HepG2 (cell line): ENCODE data around the gene LINGO1. TPM values are rescaled to one million over a fixed set of nuclear protein-coding genes. Genes with fewer than 3 reads are reported as not detected.

Experiments
- ATAC-seq: fragments of 200-7000 bp; cut with Tn5 transposase; 3 replicates; pipeline ENCODE4 v1.9.1; 2020; ENCODE audit warnings: mild to moderate bottlenecking, moderate library complexity
- BruUV-seq: library from RNA; stranded (reverse); fragments of 400-500 nt; replicated peaks from 2 replicates; lab custom pipeline; 2021; lab: Mats Ljungman, UMichigan
- CTCF ChIA-PET: fragments of 300-600 bp; formaldehyde crosslinking; extraction: SDS; loops from one replicate; lab custom pipeline; 2021; ENCODE audit warnings: low total read pairs, inconsistent platforms, low intra/inter-chr PET ratio; lab: Yijun Ruan, JAX
- POLR2A ChIA-PET: fragments of 350-600 bp; sonication (Branson Sonifier 250); formaldehyde crosslinking; loops from one replicate; lab custom pipeline; 2020; ENCODE audit warnings: antibody characterized with exemption, inconsistent platforms; lab: Yijun Ruan, JAX
- DNase-seq: peaks from one replicate; pipeline ENCODE4 v3.0.0-alpha.2; 2015; ENCODE audit warnings: low spot score
- FAIRE-seq: peaks from 3 replicates; lab custom pipeline; 2011; peaks lifted over from hg19 to GRCh38; lab: Jason Lieb, UNC
- H2AFZ ChIP-seq: one replicate; pipeline ENCODE4 v1.6.1; 2011; ENCODE audit warnings: low read length, inconsistent platforms
- H3K27ac ChIP-seq: fragments of 300-600 bp; 3 replicates; pipeline ENCODE4 v1.8.0; 2011; ENCODE audit warnings: mixed run types, mild to moderate bottlenecking, mixed read lengths, low read length, inconsistent platforms; ENCODE audit not compliant: insufficient read depth; ENCODE audit errors: extremely low read length
- H3K27me3 ChIP-seq, 2 experiments: fragments of 200-600 bp in 1 of 2; 2 replicates in 1 of 2; 3 replicates in 1 of 2; pipeline versions ENCODE4 v1.6.0 to v1.8.0; 2011; ENCODE audit warnings: low read length in 2 of 2, mild to moderate bottlenecking in 2 of 2, moderate library complexity in 2 of 2, inconsistent platforms in 1 of 2; ENCODE audit not compliant: insufficient read depth in 2 of 2, control insufficient read depth in 1 of 2
- H3K36me3 ChIP-seq, 2 experiments: fragments of 200-600 bp in 1 of 2; replicated peaks in 1 of 2; 2 replicates in 1 of 2; 3 replicates in 1 of 2; pipeline versions ENCODE4 v1.5.1 to v1.8.0; 2011; ENCODE audit warnings: low read length in 2 of 2, inconsistent platforms in 1 of 2; ENCODE audit not compliant: insufficient read depth in 2 of 2, control insufficient read depth in 1 of 2
- H3K4me1 ChIP-seq: 2 replicates; pipeline ENCODE4 v1.5.1; 2012; ENCODE audit warnings: low read length, inconsistent platforms; ENCODE audit not compliant: insufficient read depth
- H3K4me2 ChIP-seq: 2 replicates; pipeline ENCODE4 v1.6.0; 2011; ENCODE audit warnings: low read depth, low read length, inconsistent platforms
- H3K4me3 ChIP-seq, 3 experiments: fragments of 200-600 bp in 1 of 3; sonication (generic), shearing (Covaris generic) in 1 of 3; replicated peaks in 1 of 3; 2 replicates each; pipeline ENCODE4 v1.5.1; 2011 to 2016; ENCODE audit warnings: low read length in 3 of 3, inconsistent platforms in 2 of 3, low read depth in 2 of 3, mild to moderate bottlenecking in 2 of 3, control low read depth in 1 of 3, mixed read lengths in 1 of 3; ENCODE audit not compliant: insufficient read depth in 1 of 3
- H3K79me2 ChIP-seq: one replicate; pipeline ENCODE4 v1.6.1; 2011; ENCODE audit warnings: low read length, inconsistent platforms; ENCODE audit not compliant: insufficient read depth
- H3K9ac ChIP-seq: 2 replicates; pipeline ENCODE4 v1.6.0; 2011; ENCODE audit warnings: mild to moderate bottlenecking, low read depth, low read length, inconsistent platforms; ENCODE audit not compliant: insufficient read depth
- H3K9me3 ChIP-seq: 2 replicates; pipeline ENCODE4 v1.5.1; 2012; ENCODE audit warnings: mild to moderate bottlenecking, low read length
- H4K20me1 ChIP-seq: 2 replicates; pipeline ENCODE4 v1.6.0; 2011; ENCODE audit warnings: inconsistent platforms, mild to moderate bottlenecking, low read length, moderate library complexity; ENCODE audit not compliant: insufficient read depth
- BRD4 ChIP-seq: sonication (generic); formaldehyde crosslinking; IDR thresholded peaks from 2 replicates; pipeline ENCODE4 v1.4.0; 2020; ENCODE audit warnings: missing genetic modification reagents
- DDIT3 ChIP-seq: sonication (generic); formaldehyde crosslinking; IDR thresholded peaks from 2 replicates; pipeline ENCODE4 v1.4.0; 2020; ENCODE audit warnings: mild to moderate bottlenecking, missing genetic modification reagents
- EZH2 ChIP-seq: conservative IDR thresholded peaks from 2 replicates; pipeline ENCODE4 v1.6.1; 2012; ENCODE audit warnings: mild to moderate bottlenecking, low read depth, low read length, moderate library complexity
- POLR2AphosphoS5 ChIP-seq: IDR thresholded peaks from 2 replicates; pipeline ENCODE4 v1.6.1; 2012; ENCODE audit warnings: low read depth, low read length
- TFDP1 ChIP-seq: IDR thresholded peaks from 2 replicates; pipeline ENCODE4 v1.6.1; 2016; ENCODE audit warnings: missing compliant biosample characterization, missing genetic modification reagents, borderline replicate concordance
- ZBTB4 ChIP-seq: sonication (generic); formaldehyde crosslinking; IDR thresholded peaks from 2 replicates; pipeline ENCODE4 v1.4.0; 2020; ENCODE audit warnings: missing genetic modification reagents, mild to moderate bottlenecking, borderline replicate concordance
- ZIK1 ChIP-seq: sonication (generic); formaldehyde crosslinking; IDR thresholded peaks from 2 replicates; pipeline ENCODE4 v1.5.0; 2020; ENCODE audit warnings: mild to moderate bottlenecking, low read depth, missing genetic modification reagents, borderline replicate concordance
- ZNF563 ChIP-seq: sonication (generic); formaldehyde crosslinking; IDR thresholded peaks from 2 replicates; pipeline ENCODE4 v1.8.0; 2022; ENCODE audit warnings: mild to moderate bottlenecking, moderate library complexity, missing genetic modification reagents
- ZNF629 ChIP-seq: sonication (generic); formaldehyde crosslinking; conservative IDR thresholded peaks from 2 replicates; pipeline ENCODE4 v1.5.0; 2020; ENCODE audit warnings: missing genetic modification reagents
- ZNF777 ChIP-seq: sonication (generic); formaldehyde crosslinking; IDR thresholded peaks from 2 replicates; pipeline ENCODE4 v1.4.0; 2020; ENCODE audit warnings: missing genetic modification reagents
- ZSCAN5A ChIP-seq: sonication (generic); formaldehyde crosslinking; IDR thresholded peaks from 2 replicates; pipeline ENCODE4 v1.8.0; 2022; ENCODE audit warnings: mild to moderate bottlenecking, missing genetic modification reagents, borderline replicate concordance
- WGBS: methylation state at CpG from one replicate; pipeline ENCODE4 v1.1.6; 2017; ENCODE audit warnings: low lambda C conversion rate; 5-methylcytosine and 5-hydroxymethylcytosine counted together
- in situ Hi-C: cut with HindIII; loops from 2 replicates; pipeline ENCODE4 v1.10.0; 2017; ENCODE audit warnings: low pct_unique_long_range_greater_than_20kb; ENCODE audit not compliant: extremely low pct_ligation_motif_present
- intact Hi-C: fragments of 100-400 bp; cut with micrococcal nuclease; formaldehyde crosslinking; loops from one replicate; pipeline ENCODE4 v1.10.0; 2022; ENCODE audit not compliant: unreplicated experiment
- polyA plus RNA-seq, 8 experiments: library from polyadenylated mRNA; depleted of rRNA in 3 of 8; stranded (reverse) in 7 of 8; unstranded in 1 of 8; fragments of >200 nt; fragmentation: Illumina TruSeq in 4 of 8; extraction: Trizol in 4 of 8; gene quantifications; 2 replicates each; pipeline versions ENCODE4 v1.2.1 to v1.2.3, GENCODE V29; 2011 to 2016; ENCODE audit warnings: low read depth in 4 of 8, missing spikeins in 1 of 8, mixed read lengths in 1 of 8; ENCODE audit not compliant: insufficient read depth in 1 of 8
- total RNA-seq, 5 experiments: library from RNA; depleted of rRNA; stranded (reverse); fragments of >200 nt; fragmentation: Illumina TruSeq; extraction: Trizol; gene quantifications; 2 replicates each; pipeline ENCODE4 v1.2.3, GENCODE V29; 2016; ENCODE audit warnings: low read depth in 1 of 5

Gene LINGO1
- total and polyA plus RNA-seq, 2 of the 13 experiments (the other 11 are each of a cell fraction or from before 2014, with no cell fraction given), result 0.07 TPM; not detected in 1

- no peak for TF ChIP-seq ZIK1
Measured at GRCh38 chr15:77633134-77633912, 611 bp upstream of the LINGO1 start (continued).

GRCh38 chr15:77631745-77632533 is 773 bp downstream of the LINGO1 start:
- TF ChIP-seq ZSCAN5A (CRISPR knock-in tag) (no peak), ZNF629 (CRISPR knock-in tag) (no peak), ZBTB4 (no peak), BRD4 (CRISPR knock-in tag) (no peak), ZNF777 (CRISPR knock-in tag) (peak; percentile 42; the same call in 1 of the 2 replicates), DDIT3 (no peak), ZNF563 (CRISPR knock-in tag) (no peak), EZH2 (peak; percentile 79), TFDP1 (CRISPR knock-in tag) (no peak), POLR2AphosphoS5 (no peak)
- intact Hi-C loops (loop anchor here (5.0 kb wide), 1 partner anchor 90 kb away; no protein-coding TSS in a partner anchor), in situ Hi-C loops (loop anchor here (25.0 kb wide), 1 partner anchor 180 kb away; no protein-coding TSS in a partner anchor)
- no TSS peak for BruUV-seq
- DNase-seq, result no peak
- 20% methylated on average over 8 of the region's 47 CpGs for WGBS
- H3K9me3 ChIP-seq, result no peaks in the 10 kb centered on the region
- ChIA-PET POLR2A (no interaction called here), CTCF (interaction anchor here (2.4 to 2.9 kb wide), 2 partner anchors 22 to 243 kb away, joined by 8 to 17 read pairs; no protein-coding TSS in a partner anchor)
- peaks cover 5% of the 10 kb centered on the region; the same call in 1 of the 2 replicates for H3K4me1 ChIP-seq
- no peak for FAIRE-seq
- no peaks in the 10 kb centered on the region for H3K36me3 ChIP-seq
- no peak overlapping the region for H3K9ac ChIP-seq
- H3K4me3 ChIP-seq, result peak overlapping the region in 2 of 3 experiments; percentile 16 to 35; a peak in 2 of 6 replicates
- ATAC-seq, result no peak
- no peak overlapping the region for H2AFZ ChIP-seq
- H3K27ac ChIP-seq, result no peak overlapping the region
- H3K27me3 ChIP-seq, result peaks cover 6 to 43% of the 10 kb centered on the region in 2 experiments; a peak in 4 of 5 replicates
- peak overlapping the region; percentile 45 for H3K4me2 ChIP-seq
- H3K79me2 ChIP-seq, result no peaks in the 10 kb centered on the region
- H4K20me1 ChIP-seq, result no peaks in the 10 kb centered on the region
